COLO668 (cell line): Measurements from ENCODE around the gene CLEC16A.

Source experiments
- DNase-seq: peaks from one replicate; lab custom pipeline; 2025; ENCODE audit not compliant: unreplicated experiment; lab: John Stamatoyannopoulos, UW

CLEC16A gene

DNA sequence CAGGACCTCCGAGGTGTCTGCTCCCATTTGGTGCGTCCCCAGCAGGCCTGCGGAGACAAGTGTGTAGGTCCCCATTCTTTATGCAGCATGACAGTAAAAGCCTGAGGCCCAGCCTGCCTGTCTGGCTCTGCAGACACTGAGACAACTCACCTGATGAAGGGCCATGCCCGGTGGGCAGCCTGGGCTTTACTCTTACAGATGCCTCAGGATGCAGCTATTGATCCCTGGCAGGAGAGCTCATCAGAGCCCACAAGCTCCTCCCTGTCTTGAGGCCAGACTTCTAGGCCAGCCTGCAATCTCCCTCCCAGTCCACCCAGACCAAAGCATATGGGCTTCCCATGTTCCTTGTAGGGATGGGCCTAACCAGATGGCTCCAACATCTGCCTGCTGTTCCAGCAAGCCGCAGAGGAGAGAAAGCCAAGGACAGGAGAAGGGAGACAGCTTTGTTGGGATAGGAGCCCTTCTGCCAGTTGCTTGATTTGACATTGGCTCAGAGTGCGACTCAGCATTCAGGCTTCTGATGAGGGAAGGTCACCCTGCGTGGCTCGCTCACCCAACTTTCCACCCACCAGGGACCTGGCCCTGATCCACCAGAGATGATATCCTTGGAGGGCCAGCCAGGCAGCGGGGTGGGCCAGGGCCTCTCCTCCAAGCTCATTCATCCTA is 224.2 kb downstream of the CLEC16A start:
- no peak for DNase-seq

DNA sequence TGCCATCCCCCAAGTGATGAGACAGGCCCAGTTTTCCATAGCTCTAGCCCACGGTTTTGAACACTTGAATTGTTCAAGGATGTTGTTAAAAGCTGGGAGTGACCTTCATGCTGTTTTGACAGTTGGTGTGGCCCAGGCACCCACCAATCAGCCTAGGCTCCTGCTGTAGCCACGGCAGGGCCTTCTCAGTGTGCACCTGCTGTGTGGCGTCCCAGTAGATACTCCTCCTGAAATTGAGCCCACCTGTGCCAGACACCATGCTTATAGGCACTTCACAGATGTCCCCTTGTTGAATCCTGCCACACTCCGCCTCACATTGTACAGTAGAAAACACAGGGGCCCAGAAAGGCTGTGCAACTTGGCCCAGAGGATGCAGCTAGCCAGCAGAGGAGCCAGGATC is 225.3 kb downstream of the CLEC16A start:
- DNase-seq: no peak

- no peak for DNase-seq
Measured at GRCh38 chr16:11170201-11170600, 225.8 kb downstream of the CLEC16A start.

GRCh38 chr16:11170696-11171447 is 226.5 kb downstream of the CLEC16A start:
- DNase-seq: no peak

- no peak for DNase-seq
Measured at GRCh38 chr16:11171448-11171709, 227.0 kb downstream of the CLEC16A start.

DNA sequence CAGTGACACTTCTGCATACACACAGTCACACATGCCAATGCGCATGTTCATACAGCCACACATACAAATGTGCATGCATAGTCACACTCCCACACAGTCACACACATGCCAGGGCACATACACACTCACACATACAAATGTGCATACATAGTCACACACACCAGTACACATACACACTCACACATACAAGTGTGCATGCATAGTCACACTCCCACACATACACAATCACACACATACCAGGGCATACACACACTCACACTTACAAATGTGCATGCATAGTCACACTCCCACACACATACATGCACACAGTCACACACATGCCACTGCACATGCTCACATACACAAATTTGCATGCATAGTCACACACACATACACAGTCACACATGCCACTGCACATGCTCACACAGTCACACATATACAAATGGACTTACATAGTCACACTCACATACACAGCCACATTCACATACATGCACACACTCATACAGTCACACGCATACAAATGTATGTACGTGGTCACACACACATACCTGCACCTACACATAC is 227.5 kb downstream of the CLEC16A start:
- no peak for DNase-seq

- DNase-seq: no peak
Measured at GRCh38 chr16:11173426-11173825, 229.1 kb downstream of the CLEC16A start.

DNA sequence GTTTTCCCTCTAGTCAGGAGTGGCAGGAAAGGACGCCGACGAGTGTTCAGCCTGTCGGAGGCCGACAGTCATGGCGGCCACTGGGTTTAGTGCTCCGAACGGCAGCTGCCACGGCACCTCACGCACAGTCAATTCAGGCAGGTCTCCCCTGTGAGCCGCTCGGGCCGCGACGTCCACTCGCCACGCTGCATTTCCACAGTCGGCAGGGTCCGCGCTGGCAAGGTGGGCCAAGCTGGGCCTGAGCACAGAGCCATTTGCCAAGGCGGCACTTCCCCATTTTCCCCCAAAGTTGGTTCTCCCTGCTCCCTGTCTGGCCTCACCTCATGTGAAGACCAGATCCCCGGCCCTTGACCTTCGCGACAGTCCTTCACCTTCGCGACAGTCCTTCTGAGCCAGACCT is 229.8 kb downstream of the CLEC16A start:
- no peak for DNase-seq

DNA sequence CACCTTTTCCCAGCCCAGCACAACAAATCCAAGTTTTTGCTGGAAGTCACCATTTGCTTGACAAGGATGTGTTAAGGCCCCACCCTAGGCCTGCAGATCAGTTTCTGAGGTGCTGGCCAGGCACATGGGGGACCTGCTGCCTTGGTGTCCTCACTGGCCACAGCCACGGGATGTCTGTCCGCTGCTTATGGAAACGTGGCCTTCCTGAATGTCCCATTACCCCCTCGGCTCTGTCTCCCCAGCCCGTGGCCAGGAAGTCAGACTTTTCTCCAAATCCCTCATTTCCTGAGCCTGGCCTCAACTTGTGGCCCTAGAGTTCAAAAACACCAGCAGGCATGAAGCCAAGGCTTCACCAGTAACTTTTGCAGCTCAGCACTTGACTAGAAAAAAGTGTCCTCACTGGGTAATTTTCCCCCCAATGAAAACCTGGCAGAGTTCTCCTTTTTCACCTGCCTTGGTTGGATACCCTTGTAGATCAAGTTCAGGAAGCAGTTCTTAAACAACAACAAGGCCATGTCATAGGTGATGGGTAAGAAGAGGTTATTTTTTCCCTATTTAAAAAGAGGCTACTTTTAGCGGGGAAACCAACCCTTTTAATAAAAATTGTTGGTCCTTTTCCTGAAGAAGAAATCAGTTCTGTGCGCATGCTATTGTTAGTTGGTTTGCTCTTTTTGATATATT is 230.9 kb downstream of the CLEC16A start:
- DNase-seq: no peak

DNA sequence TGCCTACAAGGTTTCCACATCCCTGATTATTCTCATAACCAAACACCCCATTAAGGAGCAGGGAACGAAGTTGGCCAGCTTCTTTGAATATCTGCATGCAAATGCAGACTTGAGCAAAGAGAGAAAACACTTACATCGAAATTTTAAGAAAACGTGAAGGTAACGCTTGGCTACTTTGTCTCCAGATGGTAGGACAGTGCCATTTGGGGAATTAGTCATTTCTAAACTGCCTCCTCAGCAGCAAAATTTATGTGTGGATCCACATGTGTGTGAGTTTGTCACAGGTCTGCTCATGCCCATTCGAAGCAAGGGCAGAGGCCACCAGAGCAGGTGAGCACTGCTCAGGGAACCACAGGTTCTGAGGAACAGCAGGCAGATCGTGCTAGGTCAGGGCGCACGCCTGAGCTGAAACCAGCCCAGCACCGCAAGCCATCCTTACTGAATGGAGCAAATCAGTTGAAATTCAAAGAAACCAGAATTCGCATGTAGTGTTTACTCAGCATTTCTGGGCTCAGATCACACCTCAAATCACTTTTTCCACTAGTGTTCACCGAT is 231.5 kb downstream of the CLEC16A start:
- no peak for DNase-seq

GRCh38 chr16:11177578-11178160 is 233.3 kb downstream of the CLEC16A start:
- no peak for DNase-seq

- DNase-seq: no peak
Measured at GRCh38 chr16:11178424-11178823, 234.1 kb downstream of the CLEC16A start.

- no peak for DNase-seq
Measured at GRCh38 chr16:11179574-11179973, 235.2 kb downstream of the CLEC16A start.

- DNase-seq: no peak
Measured at GRCh38 chr16:11180489-11180888, 236.1 kb downstream of the CLEC16A start.

DNA sequence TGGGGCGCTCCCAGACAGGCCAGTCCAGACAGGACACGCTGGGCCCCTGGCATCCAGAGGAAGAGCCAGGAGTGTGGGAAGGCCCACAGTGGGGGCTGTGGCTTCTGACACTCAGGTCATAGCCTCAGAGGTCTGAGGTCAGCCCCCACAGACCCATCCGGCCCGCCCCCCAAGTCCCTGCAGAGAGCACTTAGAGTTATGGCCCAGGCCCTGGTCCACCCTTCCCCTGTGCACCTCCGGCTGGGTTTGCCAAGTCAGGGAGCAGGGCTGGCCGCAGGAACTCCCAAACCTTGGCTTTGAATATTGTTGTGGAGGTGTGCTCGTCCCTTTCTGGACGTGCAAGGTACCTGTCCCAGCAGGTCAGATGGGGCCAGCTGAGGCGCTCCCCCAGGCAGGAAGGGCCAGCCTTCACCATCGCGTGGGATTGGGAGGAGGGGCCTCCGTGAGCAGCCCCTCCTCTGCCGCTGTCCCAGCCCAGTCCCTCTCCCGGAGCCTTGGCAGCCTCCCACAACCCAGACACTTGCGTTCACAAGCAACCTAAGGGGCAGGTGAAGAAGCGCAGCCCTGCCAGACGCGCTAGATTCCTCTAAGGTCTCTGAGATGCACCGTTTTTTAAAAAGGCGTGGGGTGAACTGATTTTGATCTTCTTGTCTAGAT is 237.0 kb downstream of the CLEC16A start:
- no peak for DNase-seq

GRCh38 chr16:11181899-11182279 is 237.5 kb downstream of the CLEC16A start:
- DNase-seq: no peak

- DNase-seq: no peak
Measured at GRCh38 chr16:11182411-11182810, 238.0 kb downstream of the CLEC16A start.

DNA sequence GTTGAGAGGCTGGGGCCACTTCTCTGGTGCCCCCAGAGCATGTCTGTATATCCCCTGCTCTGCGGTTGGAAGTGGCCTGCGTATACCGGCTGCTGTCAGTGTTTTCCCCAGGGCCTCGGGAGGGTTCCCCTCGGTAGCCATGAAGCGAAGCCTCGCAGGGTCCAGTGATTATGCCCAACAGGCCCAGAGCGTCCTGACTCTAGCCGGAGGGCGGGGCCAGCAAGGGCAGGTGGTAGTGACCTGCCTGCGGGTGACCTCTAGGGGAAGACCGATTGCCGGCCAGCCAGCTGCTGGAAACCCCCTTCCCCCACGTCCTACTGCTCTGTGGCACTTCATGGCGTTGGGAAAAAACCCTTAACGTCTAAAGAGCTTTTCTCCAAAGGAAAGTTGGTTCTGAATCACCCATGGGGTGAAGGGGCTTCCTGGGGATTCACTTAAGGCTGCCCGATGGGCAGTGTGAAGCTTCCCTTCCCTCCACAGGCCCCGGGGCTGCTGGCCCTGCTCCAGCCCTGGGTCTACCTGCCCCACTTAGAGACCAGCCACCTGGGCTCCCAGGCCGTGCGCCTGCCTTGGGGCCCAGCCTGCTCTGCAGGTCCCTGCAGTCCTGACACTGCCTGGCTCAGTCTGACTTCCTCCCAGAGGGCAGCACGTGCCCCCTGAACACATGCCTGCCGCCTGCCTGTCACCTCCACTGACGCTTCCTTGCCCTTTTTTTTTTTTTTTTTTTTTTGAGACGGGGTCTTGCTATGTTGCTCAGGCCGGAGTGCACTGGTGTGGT is 238.9 kb downstream of the CLEC16A start:
- DNase-seq: no peak

DNA sequence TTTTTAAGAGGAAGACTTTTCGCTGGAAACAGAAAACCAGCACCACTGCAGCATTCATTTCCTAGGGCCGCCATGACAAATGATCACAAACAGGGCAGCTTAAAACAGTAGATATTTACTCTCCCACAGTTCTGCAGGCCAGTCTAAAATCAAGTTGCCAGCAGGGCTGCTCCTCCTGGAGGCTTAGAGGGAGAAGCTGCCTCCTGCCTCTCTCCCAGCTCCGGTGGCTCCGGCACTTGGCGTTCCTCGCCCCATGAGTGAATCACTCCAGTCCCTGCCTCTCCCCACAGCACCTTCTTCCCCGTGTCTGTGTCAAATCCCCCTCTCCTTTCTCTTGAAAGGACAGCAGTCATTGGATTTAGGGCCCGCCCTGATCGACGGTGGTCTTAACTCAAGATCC is 239.6 kb downstream of the CLEC16A start:
- DNase-seq: no peak

DNA sequence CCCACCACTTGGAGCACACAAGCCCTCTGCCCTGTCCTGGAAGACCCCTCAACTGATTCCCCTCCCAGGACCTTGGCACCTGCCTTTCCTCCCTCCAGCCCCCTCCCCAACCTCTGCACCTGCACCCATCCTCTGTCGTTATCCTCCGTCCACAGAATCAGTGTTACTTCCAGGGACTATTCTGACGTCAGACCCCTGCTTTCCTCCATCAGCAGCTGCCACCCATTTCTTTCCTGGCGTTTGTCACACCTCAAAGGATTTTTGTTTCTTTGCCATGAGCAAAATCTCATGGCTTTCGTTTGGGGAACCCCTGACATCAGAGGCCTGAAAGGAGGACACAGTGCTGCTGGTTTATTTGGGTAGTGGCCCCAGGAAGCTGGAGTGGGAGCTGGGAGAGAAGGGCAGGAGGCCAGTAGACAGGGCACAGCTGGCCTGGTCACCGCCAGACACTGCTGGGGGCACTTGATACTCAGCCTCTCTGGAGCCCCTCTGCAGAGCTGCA is 243.2 kb downstream of the CLEC16A start:
- no peak for DNase-seq
